ENCODE measurements around the gene CATSPERZ.
A peak's percentile ranks its signal among the peaks of the same experiment; 100 is the strongest.

The CATSPERZ gene

GRCh38 chr11:64299847-64300648 lies at the start of gene CATSPERZ:
Gene CATSPERZ (plus strand): TSS chr11:64300358. CDS start chr11:64300411, 53 bp downstream.
- no peak for DNase-seq (ENCODE audit: low read depth in 3 of 3)

- DNase-seq (ENCODE audit: low read depth in 3 of 3) = no peak
Measured at GRCh38 chr11:64250415-64251015, 49.6 kb upstream of the CATSPERZ start.

GRCh38 chr11:64251016-64251752 lies 49.0 kb upstream of the CATSPERZ start, which contains the start of gene PLCB3:
Gene PLCB3 (plus strand): TSS chr11:64251530. CDS start chr11:64251650, 120 bp downstream.
- DNase-seq (ENCODE audit: low read depth in 3 of 3) = peak in 1 of 3 donors; percentile 54

GRCh38 chr11:64251753-64252002 lies 48.5 kb upstream of the CATSPERZ start:
- no peak for DNase-seq (ENCODE audit: low read depth in 3 of 3)

GRCh38 chr11:64252003-64252872 lies 47.9 kb upstream of the CATSPERZ start:
- DNase-seq (ENCODE audit: low read depth in 3 of 3) = no peak

- no peak for DNase-seq (ENCODE audit: low read depth in 3 of 3)
Measured at GRCh38 chr11:64253043-64253442, 47.1 kb upstream of the CATSPERZ start.

GRCh38 chr11:64253481-64253880 lies 46.7 kb upstream of the CATSPERZ start:
- DNase-seq (ENCODE audit: low read depth in 3 of 3) = no peak

- no peak for DNase-seq (ENCODE audit: low read depth in 3 of 3)
Measured at GRCh38 chr11:64254326-64254725, 45.8 kb upstream of the CATSPERZ start.

- no peak for DNase-seq (ENCODE audit: low read depth in 3 of 3)
Measured at GRCh38 chr11:64255135-64256128, 44.7 kb upstream of the CATSPERZ start.

- DNase-seq (ENCODE audit: low read depth in 3 of 3) = no peak
Measured at GRCh38 chr11:64256300-64256699, 43.9 kb upstream of the CATSPERZ start.

- DNase-seq (ENCODE audit: low read depth in 3 of 3) = no peak
Measured at GRCh38 chr11:64258356-64258755, 41.8 kb upstream of the CATSPERZ start.

- DNase-seq (ENCODE audit: low read depth in 3 of 3) = no peak
Measured at GRCh38 chr11:64258946-64259532, 41.1 kb upstream of the CATSPERZ start.

- DNase-seq (ENCODE audit: low read depth in 3 of 3) = no peak
Measured at GRCh38 chr11:64259533-64260067, 40.6 kb upstream of the CATSPERZ start.

- DNase-seq (ENCODE audit: low read depth in 3 of 3) = no peak
Measured at GRCh38 chr11:64260147-64260708, 39.9 kb upstream of the CATSPERZ start.

- DNase-seq (ENCODE audit: low read depth in 3 of 3) = no peak
Measured at GRCh38 chr11:64261556-64262080, 38.5 kb upstream of the CATSPERZ start.

- DNase-seq (ENCODE audit: low read depth in 3 of 3) = no peak
Measured at GRCh38 chr11:64262271-64263002, 37.7 kb upstream of the CATSPERZ start.

- DNase-seq (ENCODE audit: low read depth in 3 of 3) = no peak
Measured at GRCh38 chr11:64263021-64263946, 36.9 kb upstream of the CATSPERZ start.

GRCh38 chr11:64263947-64264317 lies 36.2 kb upstream of the CATSPERZ start:
- DNase-seq (ENCODE audit: low read depth in 3 of 3) = no peak
